HG03095 (cell line): ENCODE measurements around the gene ANKRD65.
A peak's percentile ranks its signal among the peaks of the same experiment; 100 is the strongest.
"Not testable (repeated sequence)": the region's sequence is repeated elsewhere in the genome, so short reads cannot be mapped to it uniquely, and the experiment has no call there.

ENCODE experiments used
- ATAC-seq: cut with Tn5 transposase; IDR thresholded peaks from one replicate; pipeline ENCODE4 v1.9.1; 2021; ENCODE audit warnings: moderate library complexity; ENCODE audit not compliant: unreplicated experiment

Gene ANKRD65

GRCh38 chr1:1399187-1399871 lies 21.7 kb downstream of the ANKRD65 start, which contains the start of gene CCNL2:
TSS of gene CCNL2 (minus strand) at chr1:1399335. CDS start at chr1:1399306, 29 bp downstream.
- peak; percentile 87 for ATAC-seq

GRCh38 chr1:1398677-1399186 lies 22.3 kb downstream of the ANKRD65 start:
- ATAC-seq = peak; percentile 4

- no peak for ATAC-seq
These were observed 23.1 kb downstream of the ANKRD65 start for GRCh38 chr1:1397839-1398523.

GRCh38 chr1:1395166-1395565 lies 25.9 kb downstream of the ANKRD65 start:
- ATAC-seq = no peak

GRCh38 chr1:1394116-1394515 lies 27.0 kb downstream of the ANKRD65 start:
- ATAC-seq = no peak

- no peak for ATAC-seq
These were observed 27.6 kb downstream of the ANKRD65 start for GRCh38 chr1:1393428-1393827.

GRCh38 chr1:1393014-1393413 lies 28.1 kb downstream of the ANKRD65 start:
- ATAC-seq = no peak

- ATAC-seq = no peak
These were observed 29.9 kb downstream of the ANKRD65 start for GRCh38 chr1:1391225-1391624.

- ATAC-seq = no peak
These were observed 30.4 kb downstream of the ANKRD65 start for GRCh38 chr1:1390675-1391074.

- no peak for ATAC-seq
These were observed 33.0 kb downstream of the ANKRD65 start for GRCh38 chr1:1388078-1388472.

GRCh38 chr1:1387098-1388077 lies 33.7 kb downstream of the ANKRD65 start:
- ATAC-seq = no peak

GRCh38 chr1:1385931-1386330 lies 35.1 kb downstream of the ANKRD65 start:
- no peak for ATAC-seq

- not testable (repeated sequence) for ATAC-seq
These were observed 35.7 kb downstream of the ANKRD65 start for GRCh38 chr1:1385339-1385738.

GRCh38 chr1:1381294-1381693 lies 39.8 kb downstream of the ANKRD65 start:
- ATAC-seq = no peak

- no peak for ATAC-seq
These were observed 40.2 kb downstream of the ANKRD65 start for GRCh38 chr1:1380860-1381259.

GRCh38 chr1:1377540-1378205 lies 43.4 kb downstream of the ANKRD65 start:
- no peak for ATAC-seq

- ATAC-seq = no peak
These were observed 44.4 kb downstream of the ANKRD65 start for GRCh38 chr1:1376551-1377226.

GRCh38 chr1:1374929-1375662 lies 46.0 kb downstream of the ANKRD65 start, which contains the start of gene AURKAIP1:
TSS of gene AURKAIP1 (minus strand) at chr1:1375207. CDS start at chr1:1374756, 451 bp downstream.
- ATAC-seq = peak; percentile 80

- ATAC-seq = no peak
These were observed 46.5 kb downstream of the ANKRD65 start for GRCh38 chr1:1374589-1374928.
